Fibroblast of lung (primary cell): ENCODE measurements around the gene ACAA1.

Source experiments
- CTCF ChIP-seq, 2 donors: IDR thresholded peaks in 1 of 2; conservative IDR thresholded peaks in 1 of 2; 1 replicate in 1 of 2; 2 replicates in 1 of 2; pipeline ENCODE4 v1.5.1; 2011 to 2012; ENCODE audit warnings: low read length in 2 of 2, control low read depth in 1 of 2, inconsistent platforms in 1 of 2, low read depth in 1 of 2, mild to moderate bottlenecking in 1 of 2
- EZH2 ChIP-seq: IDR thresholded peaks from 2 replicates; pipeline ENCODE4 v1.5.1; 2012; ENCODE audit warnings: low read length, control low read depth, mild to moderate bottlenecking; ENCODE audit errors: missing control alignments

GRCh38 chr3:38169027-38169317, 32.0 kb upstream of the ACAA1 start:
- TF ChIP-seq CTCF (conservative IDR thresholded peaks at IDR 0.05 in 1 of 2, IDR thresholded peaks at IDR 0.05 in 1 of 2; ENCODE audit: low read depth in 1 of 2, low read length in 2 of 2) (no peak), EZH2 (no peak)
